ENCODE data around the gene CLCA1. TPM values are rescaled to one million over a fixed set of nuclear protein-coding genes. Genes with fewer than 3 reads are reported as not detected.

Gene CLCA1
- total and polyA plus RNA-seq, 10 of the 15 experiments (the other 5 are each of a cell fraction or from before 2014, with no cell fraction given): 0.13 TPM; not detected in 9

- Histone ChIP-seq H4K20me1 (ENCODE audit: control insufficient read depth, insufficient read depth) (no peaks in the 10 kb centered on the region), H3K9me3 (replicated peaks; ENCODE audit: control insufficient read depth, insufficient read depth, low read length) (no peaks in the 10 kb centered on the region), H2AFZ (ENCODE audit: control insufficient read depth, low read depth, low read length) (no peak overlapping the region), H3K4me2 (ENCODE audit: control insufficient read depth, insufficient read depth) (no peak overlapping the region), H3K27me3 (replicated peaks in 1 of 2; ENCODE audit: control insufficient read depth in 2 of 2, insufficient read depth in 2 of 2, low read length in 1 of 2) (no peaks in the 10 kb centered on the region; a peak in 2 of 4 replicates), H3K9ac (ENCODE audit: control insufficient read depth, insufficient read depth, low read length) (no peak overlapping the region), H3K4me3 (no peak overlapping the region), H3K36me3 (ENCODE audit: control insufficient read depth in 2 of 2, insufficient read depth in 2 of 2, low read length in 1 of 2) (no peaks in the 10 kb centered on the region), H3K4me1 (ENCODE audit: control insufficient read depth, insufficient read depth, low read length) (no peaks in the 10 kb centered on the region), H3K79me2 (ENCODE audit: control insufficient read depth, insufficient read depth, low read length) (no peaks in the 10 kb centered on the region), H3K27ac (ENCODE audit: control insufficient read depth, insufficient read depth) (no peak overlapping the region)
- ChIA-PET RAD21 (ENCODE audit: unreplicated experiment) (no interaction called here), POLR2A (no interaction called here), CTCF (interaction anchor here (1.5 kb wide), 1 partner anchor 71 kb away, joined by 4 read pairs; no protein-coding TSS in a partner anchor), SMC1A (ENCODE audit: uncharacterized antibody, unreplicated experiment) (no interaction called here)
- intact Hi-C loops (cut with micrococcal nuclease; ENCODE audit: unreplicated experiment): no loop called here
- FAIRE-seq: no peak
- TF ChIP-seq IRF4 (IDR thresholded peaks at IDR 0.05; ENCODE audit: low read depth, low read length): no peak
- ATAC-seq: no peak
- WGBS (ENCODE audit: insufficient coverage, insufficient replicate concordance, low lambda C conversion rate, missing lambda C conversion rate): 45% methylated on average over 7 of the region's 7 CpGs
- BruUV-seq (replicated peaks): no TSS peak
- no peak for DNase-seq (ENCODE audit: low read depth, low spot score)
- in situ Hi-C loops (cut with MboI): no loop called here
Measured at GRCh38 chr1:86429122-86429725, 39.5 kb upstream of the CLCA1 start.

GRCh38 chr1:86429835-86430234, 38.9 kb upstream of the CLCA1 start:
- BruUV-seq (replicated peaks): no TSS peak
- no peak for DNase-seq (ENCODE audit: low read depth, low spot score)
- 0% methylated on average over 3 of the region's 3 CpGs for WGBS (ENCODE audit: insufficient coverage, insufficient replicate concordance, low lambda C conversion rate, missing lambda C conversion rate)
- intact Hi-C loops (cut with micrococcal nuclease; ENCODE audit: unreplicated experiment): no loop called here
- Histone ChIP-seq H3K4me2 (ENCODE audit: control insufficient read depth, insufficient read depth) (no peak overlapping the region), H3K27ac (ENCODE audit: control insufficient read depth, insufficient read depth) (no peak overlapping the region), H3K9ac (ENCODE audit: control insufficient read depth, insufficient read depth, low read length) (no peak overlapping the region), H4K20me1 (ENCODE audit: control insufficient read depth, insufficient read depth) (no peaks in the 10 kb centered on the region), H2AFZ (ENCODE audit: control insufficient read depth, low read depth, low read length) (no peak overlapping the region), H3K27me3 (replicated peaks in 1 of 2; ENCODE audit: control insufficient read depth in 2 of 2, insufficient read depth in 2 of 2, low read length in 1 of 2) (no peaks in the 10 kb centered on the region; a peak in 2 of 4 replicates), H3K79me2 (ENCODE audit: control insufficient read depth, insufficient read depth, low read length) (no peaks in the 10 kb centered on the region), H3K9me3 (replicated peaks; ENCODE audit: control insufficient read depth, insufficient read depth, low read length) (no peaks in the 10 kb centered on the region), H3K4me3 (no peak overlapping the region), H3K4me1 (ENCODE audit: control insufficient read depth, insufficient read depth, low read length) (no peaks in the 10 kb centered on the region), H3K36me3 (ENCODE audit: control insufficient read depth in 2 of 2, insufficient read depth in 2 of 2, low read length in 1 of 2) (no peaks in the 10 kb centered on the region)
- ChIA-PET SMC1A (ENCODE audit: uncharacterized antibody, unreplicated experiment) (interaction anchor here (0.7 kb wide), 1 partner anchor 8 kb away, joined by 3 read pairs; no protein-coding TSS in a partner anchor), RAD21 (ENCODE audit: unreplicated experiment) (no interaction called here), POLR2A (no interaction called here), CTCF (interaction anchor here (1.5 kb wide), 1 partner anchor 70 kb away, joined by 4 read pairs; no protein-coding TSS in a partner anchor)
- FAIRE-seq: no peak
- TF ChIP-seq ASH2L (IDR thresholded peaks at IDR 0.05; ENCODE audit: borderline replicate concordance, low read depth) (no peak), ZNF384 (IDR thresholded peaks at IDR 0.05; ENCODE audit: borderline replicate concordance, low read depth, low read length) (no peak), SIX5 (IDR thresholded peaks at IDR 0.05; ENCODE audit: low read depth, low read length, severe bottlenecking) (no peak), FOXK2 (IDR thresholded peaks at IDR 0.05) (no peak), MYC (IDR thresholded peaks at IDR 0.05; ENCODE audit: insufficient read depth, insufficient read length, insufficient replicate concordance, low read length, severe bottlenecking) (no peak), KLF5 (IDR thresholded peaks at IDR 0.05; ENCODE audit: partially characterized antibody) (no peak), BCLAF1 (IDR thresholded peaks at IDR 0.05) (no peak), CHD1 (IDR thresholded peaks at IDR 0.05; ENCODE audit: low read depth, low read length) (no peak), RB1 (IDR thresholded peaks at IDR 0.05; ENCODE audit: borderline replicate concordance) (no peak)
- in situ Hi-C loops (cut with MboI): no loop called here
- ATAC-seq: no peak

Data from GM12878 (cell line).